ENCODE data around the gene KRT15. TPM values are rescaled to one million over a fixed set of nuclear protein-coding genes. Genes with fewer than 3 reads are reported as not detected.

Gene KRT15
- polyA plus RNA-seq, 1 donor: 0.11 TPM

- DNase-seq (ENCODE audit: low read depth): no peak
Measured at GRCh38 chr17:41527063-41528023, 8.7 kb upstream of the KRT15 start.

DNA sequence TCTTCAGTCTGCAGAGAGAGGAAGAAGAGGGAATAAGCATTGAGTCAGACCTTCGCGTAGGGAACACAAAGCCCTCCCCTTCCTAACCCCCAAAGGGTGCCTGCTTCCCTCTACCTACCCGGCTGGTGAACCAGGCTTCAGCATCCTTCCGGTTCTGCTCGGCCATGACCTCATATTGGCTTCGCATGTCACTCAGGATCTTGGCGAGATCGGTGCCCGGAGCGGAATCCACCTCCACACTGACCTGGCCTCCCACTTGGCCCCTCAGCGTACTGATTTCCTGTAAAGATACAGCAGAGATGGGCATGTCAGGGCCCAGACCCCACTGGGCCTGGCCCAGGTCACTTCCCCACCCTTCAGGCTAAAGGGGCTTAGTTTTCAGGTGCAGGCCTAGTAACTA lies 5.6 kb upstream of the KRT15 start:
- no peak for DNase-seq (ENCODE audit: low read depth)

DNA sequence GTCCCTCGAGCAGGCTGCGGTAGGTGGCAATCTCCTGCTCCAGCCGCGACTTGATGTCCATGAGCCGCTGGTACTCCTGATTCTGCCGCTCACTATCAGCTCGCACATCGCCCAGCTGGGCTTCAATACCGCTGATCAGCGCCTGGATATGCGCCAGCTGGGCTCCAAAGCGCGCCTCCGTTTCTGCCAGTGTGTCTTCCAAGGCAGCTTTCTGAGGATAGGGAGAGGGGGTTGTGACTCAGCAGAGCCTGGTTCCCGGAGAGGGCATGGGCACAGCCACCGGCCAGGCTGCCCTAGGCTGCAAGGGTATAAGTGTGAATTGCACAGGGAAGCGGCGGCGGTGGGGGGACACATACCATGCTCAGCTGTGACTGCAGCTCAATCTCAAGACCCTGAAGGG lies 5.1 kb upstream of the KRT15 start:
- no peak for DNase-seq (ENCODE audit: low read depth)

- no peak for DNase-seq (ENCODE audit: low read depth)
Measured at GRCh38 chr17:41523225-41523593, 4.5 kb upstream of the KRT15 start.

DNA sequence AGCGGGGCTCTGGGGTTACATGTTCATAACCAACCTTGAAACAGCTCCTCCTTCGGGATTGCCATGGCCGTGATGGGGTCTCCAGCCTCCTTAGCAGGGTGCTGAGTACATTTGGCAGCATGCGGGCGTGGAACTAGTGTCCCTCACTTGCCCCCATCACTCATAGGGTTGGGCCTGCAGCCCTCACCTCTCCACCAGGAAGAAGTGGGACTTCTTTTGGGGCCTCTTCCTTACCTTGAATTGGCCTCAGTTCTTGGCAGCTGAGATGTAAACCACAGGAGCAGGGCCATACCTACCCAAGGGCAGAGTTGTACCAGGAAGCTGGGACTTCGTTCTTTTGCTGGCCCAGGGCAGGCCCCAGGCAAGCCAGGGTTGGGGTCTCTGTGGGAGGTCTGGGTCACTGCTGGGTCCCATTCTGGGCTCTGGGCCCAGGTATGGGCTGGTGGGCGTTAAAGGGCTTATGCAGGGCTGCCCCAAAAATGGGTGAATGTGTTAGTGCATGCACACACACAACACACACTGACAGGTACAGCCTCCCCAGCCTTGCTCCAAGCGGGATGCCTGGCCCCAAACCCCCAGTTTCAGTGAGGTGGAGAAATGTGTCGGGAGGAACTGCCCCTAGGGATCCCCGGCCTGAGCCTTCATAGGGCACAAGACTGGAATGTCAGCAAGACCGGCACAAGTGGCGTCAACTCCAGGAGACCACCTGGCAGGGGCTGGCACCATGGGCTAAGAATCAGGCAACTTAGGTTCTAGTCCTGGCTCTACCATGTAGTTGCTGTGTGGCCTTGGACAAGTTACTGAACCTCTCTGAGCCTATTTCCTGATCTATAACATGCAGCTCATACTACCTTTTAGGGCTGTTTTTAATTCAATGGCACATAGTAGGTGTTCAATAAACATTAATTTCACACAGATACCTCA lies 3.9 kb upstream of the KRT15 start:
- no peak for DNase-seq (ENCODE audit: low read depth)

DNA sequence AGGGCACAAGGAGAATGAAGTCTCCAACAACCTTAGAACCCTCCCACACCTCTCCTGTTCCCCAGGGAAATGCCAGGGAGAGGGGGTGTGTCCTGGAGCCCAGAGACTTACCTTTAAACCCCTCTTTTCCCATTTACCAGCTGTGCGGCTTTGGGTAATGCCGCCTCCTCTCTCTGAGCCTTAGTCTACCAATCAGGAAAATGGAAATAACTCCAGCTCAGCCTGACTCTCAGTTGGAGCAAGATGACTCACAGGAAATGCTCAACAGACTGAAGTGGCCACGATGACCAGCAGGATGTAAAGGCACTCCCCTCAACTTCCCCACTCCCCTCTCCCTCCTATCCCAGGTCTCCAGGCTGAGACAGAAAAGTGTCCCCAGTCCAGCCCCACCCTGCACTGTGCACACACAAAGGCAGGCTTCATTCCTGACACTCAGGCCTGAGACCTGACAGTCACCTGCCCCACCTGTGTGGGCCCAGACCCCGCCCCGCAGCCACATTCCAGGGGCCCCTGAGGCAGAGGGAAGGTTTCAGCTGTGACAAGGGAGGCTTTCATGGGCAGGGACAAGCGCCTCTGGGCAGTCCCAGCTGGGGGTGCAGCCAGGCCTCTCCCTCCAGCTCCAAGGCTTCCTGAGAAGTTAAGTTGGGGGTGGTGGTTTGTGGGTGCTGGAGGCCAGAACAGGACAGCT lies 3.0 kb upstream of the KRT15 start:
- DNase-seq (ENCODE audit: low read depth): no peak

- no peak for DNase-seq (ENCODE audit: low read depth)
Measured at GRCh38 chr17:41520821-41521521, 2.3 kb upstream of the KRT15 start.

- DNase-seq (ENCODE audit: low read depth): no peak
Measured at GRCh38 chr17:41519501-41520224, 973 bp upstream of the KRT15 start.

GRCh38 chr17:41518031-41518430 lies 659 bp downstream of the KRT15 start:
- DNase-seq (ENCODE audit: low read depth): no peak

GRCh38 chr17:41516830-41517283 lies 1.8 kb downstream of the KRT15 start:
- no peak for DNase-seq (ENCODE audit: low read depth)

GRCh38 chr17:41516147-41516829 lies 2.4 kb downstream of the KRT15 start:
- no peak for DNase-seq (ENCODE audit: low read depth)

GRCh38 chr17:41513168-41513547 lies 5.5 kb downstream of the KRT15 start:
- DNase-seq (ENCODE audit: low read depth): no peak

GRCh38 chr17:41512546-41513167 lies 6.0 kb downstream of the KRT15 start:
- DNase-seq (ENCODE audit: low read depth): no peak

DNA sequence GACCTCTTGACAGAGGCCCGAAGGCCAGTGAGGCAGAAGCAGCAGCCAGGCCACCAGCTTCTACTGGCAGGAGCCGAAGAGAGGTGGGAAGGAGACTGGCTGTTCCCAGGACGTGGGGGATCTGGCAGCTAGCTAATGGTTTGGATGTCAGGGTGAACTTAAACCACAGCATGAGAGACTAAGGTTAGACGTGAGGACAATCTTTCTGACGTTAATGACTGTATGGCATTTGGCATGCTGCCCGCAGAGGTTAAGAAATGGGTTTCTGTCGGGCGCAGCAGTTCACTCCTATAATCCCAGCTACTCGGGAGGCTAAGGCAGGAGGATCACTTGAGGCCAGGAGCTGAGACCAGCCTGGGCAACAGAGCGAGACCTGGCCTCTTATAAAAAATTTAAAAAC lies 7.0 kb downstream of the KRT15 start:
- no peak for DNase-seq (ENCODE audit: low read depth)

DNA sequence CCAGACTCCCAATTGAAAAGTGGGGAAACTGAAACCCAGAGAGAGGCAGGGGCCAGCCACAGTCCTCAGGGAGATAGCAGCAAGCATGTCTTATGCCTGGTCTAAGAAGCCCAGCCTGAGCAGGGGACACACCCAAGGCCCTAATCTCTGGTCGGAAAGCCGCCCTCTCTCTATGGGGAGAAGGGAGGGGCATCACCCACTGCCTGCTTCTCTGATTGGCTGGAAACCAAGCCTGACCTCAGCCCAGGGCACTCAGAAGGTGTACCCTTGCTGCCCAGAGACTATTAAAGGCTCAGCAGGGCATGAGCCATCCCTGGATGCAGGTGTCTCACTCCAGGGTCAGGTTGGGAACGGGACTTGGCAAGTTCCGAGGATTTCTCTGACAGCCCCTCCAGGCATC lies 7.6 kb downstream of the KRT15 start:
- no peak for DNase-seq (ENCODE audit: low read depth)

- no peak for DNase-seq (ENCODE audit: low read depth)
Measured at GRCh38 chr17:41510251-41511065, 8.2 kb downstream of the KRT15 start.

DNA sequence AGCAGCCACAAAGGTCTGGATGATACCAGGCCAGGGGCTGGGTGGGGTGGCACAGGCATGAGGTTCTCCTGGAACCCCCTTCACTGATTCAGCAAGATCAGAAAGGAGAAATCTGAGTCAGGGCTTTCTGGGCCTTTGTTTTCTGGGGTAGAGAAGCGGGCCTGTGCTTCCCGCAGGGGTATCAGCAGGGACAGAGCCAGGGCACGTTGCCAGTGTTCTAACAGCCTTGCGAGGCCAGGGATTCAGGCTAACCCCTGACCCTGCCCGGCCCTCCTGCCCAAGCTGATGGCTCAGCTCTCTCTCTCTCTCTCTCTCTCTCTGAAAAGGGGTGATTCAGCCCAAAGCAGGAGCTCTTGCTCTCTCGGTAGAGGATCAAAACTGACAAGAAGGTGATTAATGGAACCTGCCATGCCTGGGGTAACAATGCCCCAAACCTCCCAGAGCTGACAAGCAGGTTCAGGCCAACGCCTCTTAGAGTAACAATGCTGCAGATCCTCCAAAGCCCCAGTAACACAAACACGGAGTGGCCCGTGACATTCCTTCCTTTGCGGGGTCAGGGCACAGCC lies 11.3 kb downstream of the KRT15 start:
- DNase-seq (ENCODE audit: low read depth): no peak

Data from forelimb muscle (tissue), 1 donor.